Neuronal stem cell (in vitro differentiated cells): ENCODE data around the gene CD44. TPM values are rescaled to one million over a fixed set of nuclear protein-coding genes. Genes with fewer than 3 reads are reported as not detected.
"Not testable (repeated sequence)": the region's sequence is repeated elsewhere in the genome, so short reads cannot be mapped to it uniquely, and the experiment has no call there.

Experiments
- DNase-seq: peaks from one replicate; pipeline ENCODE4 v3.0.0-alpha.2; 2013; ENCODE audit warnings: low spot score
- H2AFZ ChIP-seq: one replicate; pipeline ENCODE4 v1.6.1; 2013; ENCODE audit warnings: mild to moderate bottlenecking, low read length, inconsistent platforms
- H2AK5ac ChIP-seq: 2 replicates; pipeline ENCODE4 v1.6.1; 2013; ENCODE audit warnings: low read depth, mild to moderate bottlenecking, inconsistent platforms, low read length, moderate library complexity, mixed read lengths
- H2BK120ac ChIP-seq: 2 replicates; pipeline ENCODE4 v1.6.1; 2013; ENCODE audit warnings: low read depth, mild to moderate bottlenecking, inconsistent platforms, low read length, moderate library complexity, mixed read lengths
- H2BK12ac ChIP-seq: one replicate; pipeline ENCODE4 v1.6.1; 2013; ENCODE audit warnings: low read length, inconsistent platforms
- H2BK15ac ChIP-seq: 2 replicates; pipeline ENCODE4 v1.6.1; 2013; ENCODE audit warnings: mild to moderate bottlenecking, low read length, inconsistent platforms, mixed read lengths
- H2BK5ac ChIP-seq: one replicate; pipeline ENCODE4 v1.6.1; 2013; ENCODE audit warnings: inconsistent platforms, mild to moderate bottlenecking, low read length, moderate library complexity
- H3K14ac ChIP-seq: one replicate; pipeline ENCODE4 v1.6.1; 2013; ENCODE audit warnings: low read length, inconsistent platforms
- H3K18ac ChIP-seq: 2 replicates; pipeline ENCODE4 v1.6.1; 2013; ENCODE audit warnings: low read length, inconsistent platforms
- H3K23ac ChIP-seq: 2 replicates; pipeline ENCODE4 v1.6.1; 2013; ENCODE audit warnings: low read depth, mild to moderate bottlenecking, mixed read lengths, low read length, inconsistent platforms; ENCODE audit not compliant: poor library complexity
- H3K27ac ChIP-seq: replicated peaks from 3 replicates; pipeline ENCODE4 v1.5.1; 2013; ENCODE audit warnings: low read length, inconsistent platforms
- H3K27me3 ChIP-seq, 3 experiments: 2 replicates each; pipeline ENCODE4 v1.6.1; 2013; ENCODE audit warnings: low read length in 3 of 3, mild to moderate bottlenecking in 2 of 3, inconsistent platforms in 1 of 3, low read depth in 1 of 3, mixed read lengths in 1 of 3, moderate library complexity in 1 of 3; ENCODE audit not compliant: control insufficient read depth in 3 of 3, insufficient read depth in 3 of 3
- H3K36me3 ChIP-seq, 2 donors: replicated peaks in 1 of 2; 2 replicates each; pipeline ENCODE4 v1.6.1; 2013; ENCODE audit warnings: low read length in 2 of 2; ENCODE audit not compliant: control insufficient read depth in 2 of 2, insufficient read depth in 2 of 2
- H3K4ac ChIP-seq: 2 replicates; pipeline ENCODE4 v1.6.1; 2013; ENCODE audit warnings: inconsistent platforms, mild to moderate bottlenecking, low read length, moderate library complexity
- H3K4me1 ChIP-seq, 2 donors: 1 replicate in 1 of 2; 2 replicates in 1 of 2; pipeline ENCODE4 v1.6.1; 2013; ENCODE audit warnings: low read length in 2 of 2, low read depth in 1 of 2; ENCODE audit not compliant: control insufficient read depth in 2 of 2, insufficient read depth in 1 of 2
- H3K4me2 ChIP-seq: one replicate; pipeline ENCODE4 v1.6.1; 2013; ENCODE audit warnings: mild to moderate bottlenecking, low read length, inconsistent platforms; ENCODE audit not compliant: insufficient read depth, poor library complexity, severe bottlenecking
- H3K4me3 ChIP-seq, 2 donors: 2 replicates each; pipeline ENCODE4 v1.5.1; 2013; ENCODE audit warnings: low read length in 2 of 2, mild to moderate bottlenecking in 2 of 2, inconsistent platforms in 1 of 2, moderate library complexity in 1 of 2
- H3K79me1 ChIP-seq: one replicate; pipeline ENCODE4 v1.6.1; 2013; ENCODE audit warnings: low read depth, mild to moderate bottlenecking, inconsistent platforms, low read length, moderate library complexity
- H3K9ac ChIP-seq: one replicate; pipeline ENCODE4 v1.6.1; 2013; ENCODE audit warnings: mild to moderate bottlenecking, low read depth, low read length, inconsistent platforms; ENCODE audit not compliant: poor library complexity
- H3K9me3 ChIP-seq, 2 donors: replicated peaks in 1 of 2; 2 replicates each; pipeline versions ENCODE3 to v1.6.1; 2013; ENCODE audit warnings: low read length in 2 of 2, mild to moderate bottlenecking in 2 of 2, inconsistent platforms in 1 of 2, low read depth in 1 of 2, mixed read lengths in 1 of 2, moderate library complexity in 1 of 2; ENCODE audit not compliant: control insufficient read depth in 2 of 2, insufficient read depth in 1 of 2
- H4K8ac ChIP-seq: one replicate; pipeline ENCODE4 v1.6.1; 2013; ENCODE audit warnings: low read depth, mild to moderate bottlenecking, inconsistent platforms, low read length, moderate library complexity
- H4K91ac ChIP-seq: one replicate; pipeline ENCODE4 v1.6.1; 2013; ENCODE audit warnings: low read length, low read depth, mild to moderate bottlenecking, inconsistent platforms; ENCODE audit not compliant: poor library complexity
- WGBS, 2 donors: extraction: QIAGEN DNeasy Blood & Tissue Kit; methylation state at CpG; one replicate each; pipeline ENCODE4 v1.1.7; 2013; ENCODE audit warnings: missing lambda C conversion rate in 2 of 2, mixed read lengths in 1 of 2; ENCODE audit not compliant: insufficient read length in 2 of 2, insufficient replicate concordance in 1 of 2; ENCODE audit errors: extremely low coverage in 2 of 2; 5-methylcytosine and 5-hydroxymethylcytosine counted together
- polyA plus RNA-seq, 2 experiments: library from polyadenylated mRNA; stranded (reverse); fragments of 200-250 nt; gene quantifications; one replicate each; pipeline ENCODE4 v1.2.3, GENCODE V29; 2013

CD44 gene
- 1.6 TPM for polyA plus RNA-seq (2013, experiment 1 of 2)
- polyA plus RNA-seq (2013, experiment 2 of 2): 0.75 TPM

DNA sequence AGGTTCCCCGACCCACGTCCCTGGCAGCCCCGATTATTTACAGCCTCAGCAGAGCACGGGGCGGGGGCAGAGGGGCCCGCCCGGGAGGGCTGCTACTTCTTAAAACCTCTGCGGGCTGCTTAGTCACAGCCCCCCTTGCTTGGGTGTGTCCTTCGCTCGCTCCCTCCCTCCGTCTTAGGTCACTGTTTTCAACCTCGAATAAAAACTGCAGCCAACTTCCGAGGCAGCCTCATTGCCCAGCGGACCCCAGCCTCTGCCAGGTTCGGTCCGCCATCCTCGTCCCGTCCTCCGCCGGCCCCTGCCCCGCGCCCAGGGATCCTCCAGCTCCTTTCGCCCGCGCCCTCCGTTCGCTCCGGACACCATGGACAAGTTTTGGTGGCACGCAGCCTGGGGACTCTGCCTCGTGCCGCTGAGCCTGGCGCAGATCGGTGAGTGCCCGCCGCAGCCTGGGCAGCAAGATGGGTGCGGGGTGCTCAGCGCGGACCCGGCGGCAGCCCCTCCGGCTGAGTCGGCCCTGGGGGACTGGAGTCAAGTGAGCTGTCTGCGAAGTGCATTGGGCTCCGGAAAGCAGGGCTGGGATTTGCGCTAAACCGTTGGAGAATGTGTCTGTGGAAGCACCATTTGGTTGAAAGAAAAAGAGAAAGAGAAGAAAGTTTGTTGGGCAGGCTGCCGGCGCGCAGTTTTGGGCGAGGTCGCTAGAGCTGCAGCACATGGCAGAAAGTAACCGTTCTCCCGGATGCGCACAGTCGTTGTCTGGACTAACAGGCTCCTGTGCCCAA lies at the start of gene CD44:
TSS of gene CD44 (plus strand) at position 229 of the 779 bp plus-strand sequence. CDS start at position 362, 133 bp downstream.
- Histone ChIP-seq H2BK12ac (peak within 1 kb of the TSS; percentile 65), H2AK5ac (no peak within 1 kb of the TSS), H3K18ac (peak within 1 kb of the TSS; percentile 76), H3K4me2 (peak within 1 kb of the TSS; percentile 97), H3K4ac (no peak within 1 kb of the TSS), H4K8ac (no peak within 1 kb of the TSS), H3K4me1 (peaks cover 0 to 2% of the 10 kb centered on the region in 2 donors), H4K91ac (no peak within 1 kb of the TSS), H3K14ac (no peak within 1 kb of the TSS), H3K4me3 (peak within 1 kb of the TSS; percentile 48 to 83), H3K79me1 (no peaks in the 10 kb centered on the region), H2BK5ac (peak within 1 kb of the TSS; percentile 7), H3K9me3 (peaks cover 0 to 3% of the 10 kb centered on the region in 2 donors), H2BK120ac (peak within 1 kb of the TSS; percentile 58), H3K27me3 (peaks cover 11 to 41% (median 29%) of the 10 kb centered on the region in 3 experiments), H2AFZ (peak within 1 kb of the TSS; percentile 94), H3K9ac (peak within 1 kb of the TSS; percentile 89), H3K27ac (no peak within 1 kb of the TSS), H3K36me3 (no peaks in the 10 kb centered on the region), H2BK15ac (peak within 1 kb of the TSS; percentile 84), H3K23ac (peak within 1 kb of the TSS; percentile 87)
- no CpG with 5 or more reads among the region's 55 CpGs for WGBS, 2 donors
- peak; percentile 18 for DNase-seq

DNA sequence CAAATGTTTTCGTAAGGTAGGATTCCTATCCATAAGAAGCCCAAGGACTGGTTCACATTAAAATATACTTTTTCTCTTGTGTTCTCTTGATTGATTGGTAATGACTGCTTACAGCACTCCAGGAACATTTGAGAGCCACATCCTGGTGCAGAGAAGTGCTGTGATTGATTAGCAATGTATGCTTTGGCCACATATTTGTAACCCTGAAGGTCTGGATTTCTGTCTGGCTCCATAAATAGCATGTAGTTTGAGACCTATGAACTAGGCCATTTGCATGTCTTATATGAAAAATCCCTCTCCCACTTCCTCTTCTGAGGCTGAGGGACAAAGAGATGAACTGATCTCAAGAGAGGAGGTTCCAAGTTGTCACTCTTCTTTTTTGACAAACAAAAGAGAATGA lies 49.3 kb upstream of the CD44 start:
- Histone ChIP-seq H2AFZ (no peak overlapping the region), H3K9me3 (no peaks in the 10 kb centered on the region), H2BK5ac (no peak overlapping the region), H3K36me3 (no peaks in the 10 kb centered on the region), H4K91ac (no peak overlapping the region), H2BK12ac (no peak overlapping the region), H3K27me3 (no peaks in the 10 kb centered on the region), H3K4me1 (peaks cover 4 to 10% of the 10 kb centered on the region in 2 donors), H2BK120ac (no peak overlapping the region), H3K18ac (no peak overlapping the region), H3K79me1 (no peaks in the 10 kb centered on the region), H3K27ac (no peak overlapping the region), H2BK15ac (no peak overlapping the region), H4K8ac (no peak overlapping the region), H3K9ac (no peak overlapping the region), H3K14ac (no peak overlapping the region), H3K4me3 (no peak overlapping the region), H3K4me2 (no peak overlapping the region), H2AK5ac (no peak overlapping the region), H3K4ac (no peak overlapping the region), H3K23ac (no peak overlapping the region)
- no peak for DNase-seq
- no CpG with 5 or more reads among the region's 1 CpG for WGBS, 2 donors

DNA sequence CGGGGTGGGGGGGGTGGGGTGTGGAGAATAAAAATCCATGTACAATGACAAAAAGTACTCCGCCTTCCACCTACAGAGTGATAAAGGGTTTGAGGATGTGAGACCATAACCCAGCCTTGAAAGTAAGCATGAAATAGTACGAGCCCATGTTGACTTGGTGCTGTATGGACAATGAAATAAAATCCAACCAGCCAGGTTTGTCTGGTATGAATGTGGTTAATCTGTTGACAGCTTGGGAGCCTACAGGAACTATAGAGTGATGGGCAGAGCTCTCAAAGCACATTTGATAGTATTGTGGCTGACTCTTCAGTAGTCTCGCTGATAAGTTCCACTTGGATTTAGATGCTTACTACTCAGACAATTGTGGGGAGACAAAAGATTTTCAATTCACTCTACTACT lies 48.8 kb upstream of the CD44 start:
- no peak overlapping the region for H4K8ac ChIP-seq
- H3K79me1 ChIP-seq: no peaks in the 10 kb centered on the region
- no peak overlapping the region for H2BK15ac ChIP-seq
- no peak for DNase-seq
- H4K91ac ChIP-seq: no peak overlapping the region
- H3K36me3 ChIP-seq: no peaks in the 10 kb centered on the region
- H2BK120ac ChIP-seq: no peak overlapping the region
- H3K4me1 ChIP-seq: peaks cover 3 to 10% of the 10 kb centered on the region in 2 donors
- no peak overlapping the region for H3K4ac ChIP-seq
- no peak overlapping the region for H3K18ac ChIP-seq
- no peak overlapping the region for H3K4me3 ChIP-seq
- H2AFZ ChIP-seq: no peak overlapping the region
- no peak overlapping the region for H3K9ac ChIP-seq
- H2AK5ac ChIP-seq: no peak overlapping the region
- no peaks in the 10 kb centered on the region for H3K27me3 ChIP-seq
- no peak overlapping the region for H2BK12ac ChIP-seq
- no peak overlapping the region for H3K14ac ChIP-seq
- no peaks in the 10 kb centered on the region for H3K9me3 ChIP-seq
- WGBS, 2 donors: no CpG with 5 or more reads among the region's 4 CpGs
- no peak overlapping the region for H3K23ac ChIP-seq
- H3K4me2 ChIP-seq: no peak overlapping the region
- no peak overlapping the region for H3K27ac ChIP-seq
- no peak overlapping the region for H2BK5ac ChIP-seq

- H4K8ac ChIP-seq, DNase-seq, H2AK5ac ChIP-seq, H3K27me3 ChIP-seq, H3K36me3 ChIP-seq, H3K14ac ChIP-seq, H3K18ac ChIP-seq, H3K4me3 ChIP-seq, H4K91ac ChIP-seq, H2BK12ac ChIP-seq, H3K4me1 ChIP-seq, H2BK5ac ChIP-seq, H2BK120ac ChIP-seq, H3K4ac ChIP-seq, H2BK15ac ChIP-seq, H3K79me1 ChIP-seq, H3K9ac ChIP-seq, H3K27ac ChIP-seq, H3K9me3 ChIP-seq, H3K23ac ChIP-seq: not testable (repeated sequence)
- H3K4me2 ChIP-seq: peak overlapping the region; percentile 25
- H2AFZ ChIP-seq: peak overlapping the region; percentile 28
- WGBS, 2 donors: no CpG with 5 or more reads among the region's 6 CpGs
Observed at GRCh38 chr11:35090991-35091390, 48.0 kb upstream of the CD44 start.
